NOMO-1 treated with dmso at 0.1 percent for 144 hours (cell line): ENCODE data around the gene SOCS3.
"Not testable (repeated sequence)": the region's sequence is repeated elsewhere in the genome, so short reads cannot be mapped to it uniquely, and the experiment has no call there.

Experiments
- DNase-seq: peaks from one replicate; lab custom pipeline; 2025; ENCODE audit not compliant: unreplicated experiment; lab: John Stamatoyannopoulos, UW

SOCS3 gene

GRCh38 chr17:78332991-78333390 lies 26.9 kb downstream of the SOCS3 start:
- DNase-seq, result no peak

- not testable (repeated sequence) for DNase-seq
Observed at GRCh38 chr17:78331355-78331754, 28.5 kb downstream of the SOCS3 start.

GRCh38 chr17:78330570-78331224 lies 29.2 kb downstream of the SOCS3 start:
- no peak for DNase-seq

- no peak for DNase-seq
Observed at GRCh38 chr17:78329263-78330059, 30.4 kb downstream of the SOCS3 start.

GRCh38 chr17:78327880-78328279 lies 32.0 kb downstream of the SOCS3 start:
- DNase-seq, result no peak

- no peak for DNase-seq
Observed at GRCh38 chr17:78325076-78325687, 34.7 kb downstream of the SOCS3 start.

- DNase-seq, result peak; percentile 41
Observed at GRCh38 chr17:78324391-78325075, 35.3 kb downstream of the SOCS3 start.

- no peak for DNase-seq
Observed at GRCh38 chr17:78323826-78324390, 36.0 kb downstream of the SOCS3 start.

GRCh38 chr17:78322858-78323455 lies 36.9 kb downstream of the SOCS3 start:
- no peak for DNase-seq

GRCh38 chr17:78322327-78322857 lies 37.5 kb downstream of the SOCS3 start:
- DNase-seq, result no peak

- DNase-seq, result no peak
Observed at GRCh38 chr17:78318843-78319242, 41.0 kb downstream of the SOCS3 start.

- no peak for DNase-seq
Observed at GRCh38 chr17:78318407-78318806, 41.5 kb downstream of the SOCS3 start.

- no peak for DNase-seq
Observed at GRCh38 chr17:78317794-78318400, 42.0 kb downstream of the SOCS3 start.

GRCh38 chr17:78316867-78317789 lies 42.7 kb downstream of the SOCS3 start:
- no peak for DNase-seq

GRCh38 chr17:78316115-78316866 lies 43.6 kb downstream of the SOCS3 start:
- no peak for DNase-seq

- no peak for DNase-seq
Observed at GRCh38 chr17:78315355-78316114, 44.3 kb downstream of the SOCS3 start.

- DNase-seq, result no peak
Observed at GRCh38 chr17:78314683-78315354, 45.1 kb downstream of the SOCS3 start.
